ENCODE results near the gene FHOD3. TPM values are rescaled to one million over a fixed set of nuclear protein-coding genes. Genes with fewer than 3 reads are reported as not detected.

Gene FHOD3
- total RNA-seq, 1 donor from 2014 or later: not detected

- DNase-seq (ENCODE audit: low spot score): no peak
- H3K36me3 Mint-ChIP-seq (ENCODE audit: low read depth): no peaks in the 10 kb centered on the region
- H3K27me3 Mint-ChIP-seq (ENCODE audit: low read depth): peaks cover 16% of the 10 kb centered on the region
- H3K27ac Mint-ChIP-seq: no peak overlapping the region
- no peak overlapping the region for H3K4me3 Mint-ChIP-seq (ENCODE audit: low read depth)
- H3K4me1 Mint-ChIP-seq (ENCODE audit: low read depth): peaks cover 3% of the 10 kb centered on the region
- intact Hi-C loops (cut with micrococcal nuclease): no loop called here
- H3K9me3 Mint-ChIP-seq: no peaks in the 10 kb centered on the region
These were observed 379.1 kb downstream of the FHOD3 start for GRCh38 chr18:36676629-36677028.

- no peak overlapping the region for H3K4me3 Mint-ChIP-seq (ENCODE audit: low read depth)
- H3K9me3 Mint-ChIP-seq: peaks cover 4% of the 10 kb centered on the region
- H3K4me1 Mint-ChIP-seq (ENCODE audit: low read depth): no peaks in the 10 kb centered on the region
- no peaks in the 10 kb centered on the region for H3K36me3 Mint-ChIP-seq (ENCODE audit: low read depth)
- intact Hi-C loops (cut with micrococcal nuclease): no loop called here
- peaks cover 14% of the 10 kb centered on the region for H3K27me3 Mint-ChIP-seq (ENCODE audit: low read depth)
- no peak overlapping the region for H3K27ac Mint-ChIP-seq
- no peak for DNase-seq (ENCODE audit: low spot score)
These were observed 382.5 kb downstream of the FHOD3 start for GRCh38 chr18:36680042-36680441.

DNA sequence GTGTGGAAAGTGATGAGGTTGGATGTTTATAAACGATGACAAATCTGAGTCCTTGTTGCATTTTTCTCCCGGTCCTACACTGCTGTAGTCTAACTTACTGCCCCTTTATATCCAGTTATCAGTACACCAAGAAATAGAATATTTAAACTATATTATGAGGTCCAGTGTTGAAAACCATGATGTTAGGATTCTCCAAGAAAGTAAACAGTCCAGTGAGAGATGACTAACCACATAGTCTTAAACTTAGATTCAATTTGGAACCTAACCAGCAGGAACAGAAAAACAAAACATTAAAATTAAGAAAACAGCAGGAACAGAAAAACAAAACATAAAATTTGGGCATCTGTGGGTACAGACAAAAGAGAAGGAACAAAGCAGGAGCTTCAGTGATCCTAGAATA is 388.1 kb downstream of the FHOD3 start:
- Mint-ChIP-seq H3K27ac (no peak overlapping the region), H3K36me3 (ENCODE audit: low read depth) (no peaks in the 10 kb centered on the region), H3K4me3 (ENCODE audit: low read depth) (no peak overlapping the region), H3K4me1 (ENCODE audit: low read depth) (no peaks in the 10 kb centered on the region), H3K27me3 (ENCODE audit: low read depth) (peaks cover 7% of the 10 kb centered on the region), H3K9me3 (peaks cover 4% of the 10 kb centered on the region)
- intact Hi-C loops (cut with micrococcal nuclease): no loop called here
- no peak for DNase-seq (ENCODE audit: low spot score)

DNA sequence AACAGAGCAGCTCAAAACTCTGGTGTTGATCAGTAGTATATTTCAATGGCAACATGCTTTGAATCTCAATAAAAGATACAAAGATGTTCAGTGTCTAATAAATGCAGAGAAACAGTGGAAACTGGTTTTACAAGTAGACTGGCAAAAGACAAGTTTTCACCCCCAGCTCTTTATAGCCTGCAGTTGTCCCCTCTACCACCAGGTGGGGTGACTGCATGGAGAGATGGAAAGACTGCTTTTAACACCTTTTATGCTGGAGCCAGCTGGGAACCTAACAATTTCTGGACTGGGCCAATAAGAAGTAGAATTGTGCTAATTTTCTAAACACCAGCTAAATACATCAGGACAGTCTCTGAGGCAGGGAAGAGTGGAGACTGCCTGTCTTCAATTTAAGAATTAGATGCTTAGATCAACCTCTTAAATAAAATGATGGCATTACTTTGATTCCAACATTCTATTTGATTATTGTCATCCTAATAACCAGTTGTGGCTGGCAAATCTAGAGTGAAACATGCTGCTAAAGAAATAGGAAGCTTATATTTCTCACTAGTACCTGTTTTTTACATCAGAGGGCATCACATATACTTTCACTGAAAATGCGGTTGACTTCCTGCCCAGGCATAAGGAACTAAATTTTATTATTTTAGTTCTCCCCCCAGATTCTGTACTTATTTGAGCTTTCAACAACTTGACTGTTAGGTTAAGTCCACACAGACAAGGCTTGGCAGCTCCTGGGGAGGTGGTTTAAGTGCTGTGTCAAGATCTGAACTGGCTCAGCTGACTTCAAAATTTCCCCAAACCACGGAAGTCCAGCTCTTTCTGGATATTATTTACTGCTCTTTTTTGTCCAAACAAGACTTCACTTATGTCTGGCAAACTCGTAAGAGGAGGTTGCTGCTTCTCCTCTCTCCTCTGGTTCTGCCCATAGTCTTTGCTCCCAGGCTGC is 390.8 kb downstream of the FHOD3 start:
- peaks cover 4% of the 10 kb centered on the region for H3K9me3 Mint-ChIP-seq
- H3K4me1 Mint-ChIP-seq (ENCODE audit: low read depth): no peaks in the 10 kb centered on the region
- peak; percentile 27 for DNase-seq (ENCODE audit: low spot score)
- H3K27me3 Mint-ChIP-seq (ENCODE audit: low read depth): peaks cover 2% of the 10 kb centered on the region
- no peak overlapping the region for H3K4me3 Mint-ChIP-seq (ENCODE audit: low read depth)
- intact Hi-C loops (cut with micrococcal nuclease): loop anchor here (1.0 to 2.0 kb wide), 2 partner anchors 69 to 121 kb away; no protein-coding TSS in a partner anchor
- H3K36me3 Mint-ChIP-seq (ENCODE audit: low read depth): no peaks in the 10 kb centered on the region
- H3K27ac Mint-ChIP-seq: no peak overlapping the region

DNA sequence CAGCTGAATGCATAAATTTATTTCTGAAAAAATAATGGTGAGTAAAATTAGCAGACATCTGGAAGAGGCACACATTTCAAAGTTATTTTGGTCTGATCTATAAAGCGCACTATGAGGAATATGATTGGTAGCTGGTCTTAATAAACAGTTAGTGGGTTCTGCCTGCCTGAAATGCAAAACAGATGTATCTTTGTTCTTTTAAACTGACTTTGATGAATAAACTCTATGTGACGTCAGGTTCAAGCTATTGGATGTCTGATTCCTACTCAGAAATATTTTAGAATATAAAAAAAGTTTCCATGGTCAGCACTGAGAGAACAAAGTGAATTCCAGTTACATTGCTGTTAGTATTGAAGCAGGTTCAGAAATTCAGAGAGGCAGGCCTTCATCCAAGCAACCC is 394.9 kb downstream of the FHOD3 start:
- H3K27me3 Mint-ChIP-seq (ENCODE audit: low read depth): peaks cover 6% of the 10 kb centered on the region
- H3K36me3 Mint-ChIP-seq (ENCODE audit: low read depth): no peaks in the 10 kb centered on the region
- DNase-seq (ENCODE audit: low spot score): no peak
- no peaks in the 10 kb centered on the region for H3K9me3 Mint-ChIP-seq
- H3K4me1 Mint-ChIP-seq (ENCODE audit: low read depth): no peaks in the 10 kb centered on the region
- intact Hi-C loops (cut with micrococcal nuclease): no loop called here
- no peak overlapping the region for H3K4me3 Mint-ChIP-seq (ENCODE audit: low read depth)
- no peak overlapping the region for H3K27ac Mint-ChIP-seq

DNA sequence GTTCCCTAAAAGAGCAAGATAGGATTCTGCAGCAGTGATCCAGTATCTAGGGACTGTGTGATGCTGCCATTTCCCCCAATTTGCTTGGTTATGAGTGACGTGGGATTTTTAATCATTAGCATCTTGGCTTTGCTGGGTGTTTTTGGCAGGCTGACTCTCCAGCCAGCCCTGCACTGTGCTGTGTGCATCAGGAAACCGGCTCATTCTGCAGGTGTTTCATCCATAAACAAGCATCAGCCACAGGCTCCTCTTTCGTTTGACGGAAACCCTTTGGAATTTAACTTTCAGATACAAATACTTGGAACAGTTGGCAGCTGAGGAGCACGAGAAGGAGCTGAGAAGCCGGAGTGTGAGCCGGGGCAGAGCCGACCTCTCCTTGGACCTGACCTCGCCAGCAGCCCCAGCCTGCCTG is 395.4 kb downstream of the FHOD3 start:
- H3K4me1 Mint-ChIP-seq (ENCODE audit: low read depth): no peaks in the 10 kb centered on the region
- H3K4me3 Mint-ChIP-seq (ENCODE audit: low read depth): no peak overlapping the region
- intact Hi-C loops (cut with micrococcal nuclease): no loop called here
- no peaks in the 10 kb centered on the region for H3K36me3 Mint-ChIP-seq (ENCODE audit: low read depth)
- peaks cover 6% of the 10 kb centered on the region for H3K27me3 Mint-ChIP-seq (ENCODE audit: low read depth)
- DNase-seq (ENCODE audit: low spot score): no peak
- no peaks in the 10 kb centered on the region for H3K9me3 Mint-ChIP-seq
- no peak overlapping the region for H3K27ac Mint-ChIP-seq

- H3K4me1 Mint-ChIP-seq (ENCODE audit: low read depth): no peaks in the 10 kb centered on the region
- H3K9me3 Mint-ChIP-seq: no peaks in the 10 kb centered on the region
- H3K4me3 Mint-ChIP-seq (ENCODE audit: low read depth): no peak overlapping the region
These were observed 396.6 kb downstream of the FHOD3 start for GRCh38 chr18:36693931-36694620.

GRCh38 chr18:36695806-36696205 is 398.3 kb downstream of the FHOD3 start:
- Mint-ChIP-seq H3K4me1 (ENCODE audit: low read depth) (no peaks in the 10 kb centered on the region), H3K36me3 (ENCODE audit: low read depth) (no peaks in the 10 kb centered on the region), H3K27me3 (ENCODE audit: low read depth) (peaks cover 13% of the 10 kb centered on the region), H3K27ac (no peak overlapping the region), H3K4me3 (ENCODE audit: low read depth) (no peak overlapping the region), H3K9me3 (no peaks in the 10 kb centered on the region)
- DNase-seq (ENCODE audit: low spot score): no peak
- intact Hi-C loops (cut with micrococcal nuclease): no loop called here

More at GRCh38 chr18:36693931-36694620, 396.6 kb downstream of the FHOD3 start:
- no peak overlapping the region for H3K27ac Mint-ChIP-seq
- intact Hi-C loops (cut with micrococcal nuclease): no loop called here
- no peaks in the 10 kb centered on the region for H3K36me3 Mint-ChIP-seq (ENCODE audit: low read depth)
- peaks cover 4% of the 10 kb centered on the region for H3K27me3 Mint-ChIP-seq (ENCODE audit: low read depth)
- DNase-seq (ENCODE audit: low spot score): no peak

- Mint-ChIP-seq H3K4me3 (ENCODE audit: low read depth) (no peak overlapping the region), H3K9me3 (no peaks in the 10 kb centered on the region), H3K27ac (no peak overlapping the region), H3K27me3 (ENCODE audit: low read depth) (peaks cover 13% of the 10 kb centered on the region), H3K36me3 (ENCODE audit: low read depth) (no peaks in the 10 kb centered on the region), H3K4me1 (ENCODE audit: low read depth) (no peaks in the 10 kb centered on the region)
- intact Hi-C loops (cut with micrococcal nuclease): no loop called here
- DNase-seq (ENCODE audit: low spot score): no peak
These were observed 400.4 kb downstream of the FHOD3 start for GRCh38 chr18:36697905-36698304.

- Mint-ChIP-seq H3K9me3 (no peaks in the 10 kb centered on the region), H3K27ac (no peak overlapping the region), H3K27me3 (ENCODE audit: low read depth) (peaks cover 13% of the 10 kb centered on the region), H3K4me1 (ENCODE audit: low read depth) (no peaks in the 10 kb centered on the region), H3K4me3 (ENCODE audit: low read depth) (no peak overlapping the region), H3K36me3 (ENCODE audit: low read depth) (no peaks in the 10 kb centered on the region)
- DNase-seq (ENCODE audit: low spot score): no peak
- intact Hi-C loops (cut with micrococcal nuclease): no loop called here
These were observed 403.4 kb downstream of the FHOD3 start for GRCh38 chr18:36700955-36701354.

DNA sequence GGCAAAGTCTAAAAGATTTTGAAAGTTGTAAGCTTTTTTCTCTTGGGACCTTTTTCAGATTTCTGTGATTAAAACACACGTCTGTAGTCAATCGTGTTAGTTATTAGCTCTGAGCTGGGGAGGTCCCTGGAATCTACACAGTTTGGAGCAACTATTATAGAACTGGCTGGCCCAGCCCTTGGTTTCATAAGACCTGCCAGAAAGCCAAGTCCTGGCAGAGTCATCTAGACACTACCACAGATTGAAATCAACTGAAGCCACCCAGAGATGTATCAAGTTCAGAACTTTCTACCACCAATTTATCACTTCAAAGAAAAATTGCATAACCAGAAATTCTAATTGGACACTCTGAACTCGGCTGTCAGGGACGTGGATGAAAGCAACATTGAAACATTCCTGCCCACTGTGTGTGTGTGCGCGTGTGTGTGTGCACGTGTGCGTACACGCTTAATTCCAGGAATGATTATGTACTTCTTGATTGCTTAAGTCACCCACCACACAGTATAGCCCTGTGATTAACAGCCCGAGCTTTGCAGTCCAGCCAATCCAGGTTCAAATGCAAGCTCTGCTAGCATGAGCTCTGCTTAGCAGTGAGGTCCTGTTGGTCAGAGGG is 405.0 kb downstream of the FHOD3 start:
- Mint-ChIP-seq H3K4me1 (ENCODE audit: low read depth) (no peaks in the 10 kb centered on the region), H3K36me3 (ENCODE audit: low read depth) (no peaks in the 10 kb centered on the region), H3K27ac (no peak overlapping the region), H3K9me3 (no peaks in the 10 kb centered on the region), H3K27me3 (ENCODE audit: low read depth) (peaks cover 11% of the 10 kb centered on the region), H3K4me3 (ENCODE audit: low read depth) (no peak overlapping the region)
- intact Hi-C loops (cut with micrococcal nuclease): no loop called here
- no peak for DNase-seq (ENCODE audit: low spot score)

GRCh38 chr18:36704156-36704555 is 406.6 kb downstream of the FHOD3 start:
- H3K36me3 Mint-ChIP-seq (ENCODE audit: low read depth): no peaks in the 10 kb centered on the region
- intact Hi-C loops (cut with micrococcal nuclease): no loop called here
- H3K27me3 Mint-ChIP-seq (ENCODE audit: low read depth): peaks cover 11% of the 10 kb centered on the region
- H3K4me1 Mint-ChIP-seq (ENCODE audit: low read depth): no peaks in the 10 kb centered on the region
- DNase-seq (ENCODE audit: low spot score): no peak
- H3K9me3 Mint-ChIP-seq: no peaks in the 10 kb centered on the region
- H3K4me3 Mint-ChIP-seq (ENCODE audit: low read depth): no peak overlapping the region
- no peak overlapping the region for H3K27ac Mint-ChIP-seq
